ENCODE measurements around the gene AKAP6. TPM values are rescaled to one million over a fixed set of nuclear protein-coding genes. Genes with fewer than 3 reads are reported as not detected.

The AKAP6 gene
- total RNA-seq, 1 experiment from 2014 or later: 1.1 TPM

DNA sequence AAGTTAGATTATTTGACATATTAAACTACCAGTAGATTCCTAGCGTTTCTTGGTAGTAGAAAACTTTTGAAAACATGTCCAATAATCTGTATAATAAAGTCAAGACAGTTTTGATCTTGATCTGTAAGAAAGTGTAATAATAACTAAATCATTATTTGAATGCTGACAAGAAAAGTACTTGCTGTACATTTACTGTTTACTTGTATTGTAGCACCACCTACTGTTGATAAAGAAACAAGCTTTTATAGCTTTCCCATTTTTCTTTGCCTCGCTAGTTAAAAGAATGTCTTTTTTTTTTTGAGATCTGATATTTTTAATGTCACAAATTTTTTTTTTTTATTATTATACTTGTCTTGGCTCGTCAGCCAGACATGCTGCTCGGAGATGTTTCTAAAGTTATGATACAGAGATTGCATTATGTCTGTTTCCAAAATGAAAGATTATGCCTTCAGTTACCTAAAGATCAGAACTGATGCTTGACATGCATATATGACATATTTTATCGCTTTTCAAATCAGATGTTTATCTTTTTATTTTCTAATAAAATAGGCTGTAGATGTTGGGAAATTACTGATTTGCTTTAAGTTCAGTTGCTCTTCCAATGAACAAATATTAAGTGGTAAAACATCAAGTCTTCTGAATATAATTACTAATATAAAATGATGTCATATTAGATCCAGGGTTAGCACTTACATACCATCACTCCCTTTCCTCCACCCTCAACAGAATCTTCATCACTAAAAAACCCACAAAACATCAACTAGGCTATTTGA, 140.5 kb downstream of the AKAP6 start:
- H2BK15ac ChIP-seq (ENCODE audit: low read depth, low read length): no peak overlapping the region
- Mint-ChIP-seq H3K27me3 (ENCODE audit: low read depth) (no peaks in the 10 kb centered on the region; the same call in 1 of the 2 replicates), H3K4me1 (peaks cover 28% of the 10 kb centered on the region in 2 experiments), H3K27ac (no peak overlapping the region), H3K4me3 (no peak overlapping the region), H3K36me3 (ENCODE audit: insufficient read depth in 1 of 3, low read depth in 3 of 3) (0 out of 7 replicates have a peak, but pooled peaks cover 0 to 4% (median 0%) of the 10 kb centered on the region in 3 experiments), H3K9me3 (peaks cover 0 to 9% of the 10 kb centered on the region in 2 experiments; a peak in 3 of 5 replicates)
- H4K8ac ChIP-seq (replicated peaks; ENCODE audit: insufficient read length, low read depth, low read length): no peak overlapping the region
- H2AFZ ChIP-seq (ENCODE audit: low read length): no peak overlapping the region
- H2BK5ac ChIP-seq (ENCODE audit: insufficient read length, low read length): no peak overlapping the region
- no peaks in the 10 kb centered on the region for H4K20me1 ChIP-seq (ENCODE audit: control insufficient read depth, insufficient read depth, insufficient read length)
- H3K18ac ChIP-seq (ENCODE audit: insufficient read length, low read depth, low read length): no peak overlapping the region
- H4K5ac ChIP-seq (ENCODE audit: insufficient read length, low read depth, low read length): no peak overlapping the region
- no peak overlapping the region for H3K4ac ChIP-seq (ENCODE audit: low read depth, low read length)
- DNase-seq: no peak
- H4K91ac ChIP-seq (ENCODE audit: insufficient read length, low read depth, low read length): no peak overlapping the region
- no peak overlapping the region for H3K27ac ChIP-seq (ENCODE audit: insufficient read length, low read depth, low read length)
- H3K23me2 ChIP-seq (ENCODE audit: insufficient read length, low read depth, low read length, poor library complexity, severe bottlenecking): no peaks in the 10 kb centered on the region
- no peak overlapping the region for H3T11ph ChIP-seq (ENCODE audit: low read length)
- no peaks in the 10 kb centered on the region for H3K27me3 ChIP-seq (ENCODE audit: insufficient read depth, low read length)
- peaks cover 5% of the 10 kb centered on the region; the same call in 1 of the 2 replicates for H3K4me1 ChIP-seq (ENCODE audit: insufficient read depth, low read length)
- H3K9me3 ChIP-seq (ENCODE audit: control insufficient read depth, low read depth, low read length): no peaks in the 10 kb centered on the region
- H2BK20ac ChIP-seq (ENCODE audit: low read depth, low read length, poor library complexity, severe bottlenecking): no peak overlapping the region
- no peak overlapping the region for H3K14ac ChIP-seq (ENCODE audit: insufficient read depth, low read length)
- WGBS (ENCODE audit: extremely low coverage, insufficient read length, low lambda C conversion rate): no CpG with 5 or more reads among the region's 5 CpGs
- H3K23ac ChIP-seq (ENCODE audit: insufficient read length, low read depth, low read length): no peak overlapping the region
- no peak overlapping the region for H2BK12ac ChIP-seq (ENCODE audit: insufficient read length, low read depth, low read length)
- TF ChIP-seq, protein P1, sequence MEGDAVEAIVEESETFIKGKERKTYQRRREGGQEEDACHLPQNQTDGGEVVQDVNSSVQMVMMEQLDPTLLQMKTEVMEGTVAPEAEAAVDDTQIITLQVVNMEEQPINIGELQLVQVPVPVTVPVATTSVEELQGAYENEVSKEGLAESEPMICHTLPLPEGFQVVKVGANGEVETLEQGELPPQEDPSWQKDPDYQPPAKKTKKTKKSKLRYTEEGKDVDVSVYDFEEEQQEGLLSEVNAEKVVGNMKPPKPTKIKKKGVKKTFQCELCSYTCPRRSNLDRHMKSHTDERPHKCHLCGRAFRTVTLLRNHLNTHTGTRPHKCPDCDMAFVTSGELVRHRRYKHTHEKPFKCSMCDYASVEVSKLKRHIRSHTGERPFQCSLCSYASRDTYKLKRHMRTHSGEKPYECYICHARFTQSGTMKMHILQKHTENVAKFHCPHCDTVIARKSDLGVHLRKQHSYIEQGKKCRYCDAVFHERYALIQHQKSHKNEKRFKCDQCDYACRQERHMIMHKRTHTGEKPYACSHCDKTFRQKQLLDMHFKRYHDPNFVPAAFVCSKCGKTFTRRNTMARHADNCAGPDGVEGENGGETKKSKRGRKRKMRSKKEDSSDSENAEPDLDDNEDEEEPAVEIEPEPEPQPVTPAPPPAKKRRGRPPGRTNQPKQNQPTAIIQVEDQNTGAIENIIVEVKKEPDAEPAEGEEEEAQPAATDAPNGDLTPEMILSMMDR (conservative IDR thresholded peaks at IDR 0.05): peak; percentile 77
- H3K4me2 ChIP-seq (ENCODE audit: insufficient read depth, insufficient read length, low read length): no peak overlapping the region
- H3K9ac ChIP-seq (ENCODE audit: extremely low read depth, insufficient read length, low read length): no peak overlapping the region
- H2BK120ac ChIP-seq (ENCODE audit: low read depth, low read length, poor library complexity, severe bottlenecking): no peak overlapping the region
- H3K79me1 ChIP-seq (ENCODE audit: insufficient read depth, low read depth, low read length, poor library complexity, severe bottlenecking): no peaks in the 10 kb centered on the region
- no peak overlapping the region for H2AK5ac ChIP-seq (ENCODE audit: insufficient read length, low read length)
- H3K79me2 ChIP-seq (ENCODE audit: insufficient read depth, low read length): no peaks in the 10 kb centered on the region
- no peak overlapping the region for H3K56ac ChIP-seq (ENCODE audit: insufficient read length, low read depth, low read length)

Data from H9 (cell line).